NCI-H2171 (cell line): ENCODE results near the gene NLGN4Y.
A peak's percentile ranks its signal among the peaks of the same experiment; 100 is the strongest.

Experiments
- DNase-seq: peaks from one replicate; lab custom pipeline; 2025; lab: John Stamatoyannopoulos, UW

The NLGN4Y gene

DNA sequence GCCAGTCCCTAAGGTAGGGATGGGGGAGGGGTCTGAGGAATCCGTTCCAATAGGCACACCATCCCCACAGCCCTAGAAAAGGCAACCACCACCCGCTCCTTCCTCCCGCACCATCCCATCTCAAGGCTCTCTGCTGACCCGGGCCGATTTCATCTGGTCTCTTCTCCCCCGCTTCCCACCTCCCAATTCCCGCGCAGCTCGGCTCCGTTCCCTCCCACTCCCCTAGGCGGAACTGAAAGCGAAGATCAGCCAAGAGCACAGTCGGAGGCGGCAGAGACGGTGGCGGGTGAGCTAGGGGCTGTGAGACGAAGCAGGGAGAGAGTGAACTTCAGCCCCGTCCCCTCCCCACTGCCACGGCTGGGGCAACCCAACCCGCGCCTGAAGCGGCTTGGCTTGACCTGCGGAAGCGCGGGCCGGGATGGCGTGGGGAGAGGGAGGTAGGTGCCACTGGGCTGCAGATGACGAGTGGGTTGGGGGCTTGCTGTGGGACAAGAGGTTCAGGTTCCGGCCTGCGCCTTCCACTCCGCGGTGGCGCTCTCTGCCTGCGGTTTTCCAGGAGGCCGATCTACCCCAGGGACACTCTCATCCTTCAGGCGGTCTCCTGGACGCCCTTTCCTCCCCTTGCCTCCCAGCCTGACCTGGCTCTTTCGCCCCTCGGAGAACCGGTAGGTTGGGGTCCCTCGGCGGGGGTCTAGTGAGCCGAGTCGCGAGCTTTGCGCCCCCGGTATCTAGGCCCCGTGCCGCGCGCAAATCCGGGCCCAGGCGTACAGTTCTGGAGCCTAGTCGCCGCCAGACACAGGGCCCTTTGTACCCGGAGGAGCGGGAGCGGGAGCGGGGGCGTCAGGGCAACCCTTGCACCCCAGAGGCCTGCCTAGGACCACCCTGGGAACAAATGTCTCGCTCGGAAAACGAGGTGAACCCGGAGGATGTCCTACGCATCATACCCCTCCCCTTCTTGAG is at the start of gene NLGN4Y:
TSS of gene NLGN4Y (plus strand) at position 258 of the 960 bp plus-strand sequence. CDS start 97,591 bp downstream, outside the sequence.
- DNase-seq = peak; percentile 13

DNA sequence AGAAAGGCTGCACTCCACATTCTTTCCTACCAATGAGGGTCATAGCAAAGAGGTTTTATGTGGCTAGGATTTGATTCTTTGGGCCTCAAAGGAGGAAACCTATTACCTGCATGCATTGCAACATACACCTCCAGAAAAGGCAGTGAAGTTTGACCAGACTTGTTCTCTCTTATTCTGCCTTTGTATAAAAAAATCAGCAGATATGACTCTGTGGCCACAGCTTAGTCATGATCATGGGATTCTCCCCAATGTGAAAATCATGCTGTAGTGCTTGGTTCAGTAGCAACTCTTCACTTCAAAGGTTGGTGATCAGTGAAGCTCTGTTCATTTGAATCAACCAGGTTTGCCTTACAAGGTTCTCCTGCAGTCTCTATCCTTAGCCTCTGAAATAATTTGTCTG is 38.4 kb upstream of the NLGN4Y start:
- DNase-seq = no peak

GRCh38 chrY:14490226-14490625 is 34.1 kb upstream of the NLGN4Y start:
- no peak for DNase-seq

GRCh38 chrY:14498071-14498470 is 26.3 kb upstream of the NLGN4Y start:
- DNase-seq = no peak

GRCh38 chrY:14504592-14504991 is 19.7 kb upstream of the NLGN4Y start:
- no peak for DNase-seq

- no peak for DNase-seq
Measured at GRCh38 chrY:14522379-14522950, 1.9 kb upstream of the NLGN4Y start.

- no peak for DNase-seq
Measured at GRCh38 chrY:14523491-14524271, 648 bp upstream of the NLGN4Y start.

GRCh38 chrY:14525315-14525714 is 986 bp downstream of the NLGN4Y start:
- peak; percentile 8 for DNase-seq

GRCh38 chrY:14528361-14528760 is 4.0 kb downstream of the NLGN4Y start:
- no peak for DNase-seq

- no peak for DNase-seq
Measured at GRCh38 chrY:14536703-14537102, 12.4 kb downstream of the NLGN4Y start.

DNA sequence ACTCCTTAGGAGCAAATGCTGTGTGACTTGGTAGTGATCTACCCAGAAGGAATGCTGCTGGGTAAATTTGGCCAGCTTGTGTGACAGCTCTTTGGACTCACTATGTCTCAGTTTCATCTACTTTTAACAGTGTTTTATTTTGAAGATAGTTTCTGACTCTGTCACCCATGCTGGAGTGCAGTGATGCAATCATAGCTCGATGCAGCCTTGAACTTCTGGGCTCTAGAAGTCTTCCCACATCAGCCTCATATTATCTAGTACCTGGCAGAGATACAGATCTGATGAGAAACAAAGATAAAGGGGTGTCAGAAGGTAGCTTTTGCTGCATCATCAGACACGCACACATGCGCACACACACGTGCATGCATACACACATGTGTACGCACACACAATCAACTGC is 19.2 kb downstream of the NLGN4Y start:
- DNase-seq = no peak

- DNase-seq = no peak
Measured at GRCh38 chrY:14581294-14581693, 57.0 kb downstream of the NLGN4Y start.

DNA sequence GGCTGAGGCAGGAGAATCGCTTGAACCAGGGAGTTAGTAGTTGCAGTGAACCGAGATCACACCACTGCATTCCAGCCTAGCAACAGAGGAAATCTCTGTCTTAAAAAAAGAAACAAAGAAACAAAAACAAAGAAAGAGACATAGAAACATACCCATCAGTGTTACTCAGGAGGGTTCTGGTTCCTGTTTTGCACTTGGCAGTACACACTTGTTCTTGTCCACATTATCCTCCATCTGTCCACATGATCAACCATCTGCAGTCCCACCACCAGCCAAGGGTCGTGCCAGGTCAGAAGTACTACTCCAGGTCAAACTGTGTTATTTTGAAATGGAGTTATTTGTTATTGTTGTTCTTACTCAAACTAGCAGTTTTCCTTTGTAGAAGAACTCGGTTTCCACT is 62.4 kb downstream of the NLGN4Y start:
- no peak for DNase-seq

- DNase-seq = no peak
Measured at GRCh38 chrY:14601372-14601771, 77.0 kb downstream of the NLGN4Y start.

DNA sequence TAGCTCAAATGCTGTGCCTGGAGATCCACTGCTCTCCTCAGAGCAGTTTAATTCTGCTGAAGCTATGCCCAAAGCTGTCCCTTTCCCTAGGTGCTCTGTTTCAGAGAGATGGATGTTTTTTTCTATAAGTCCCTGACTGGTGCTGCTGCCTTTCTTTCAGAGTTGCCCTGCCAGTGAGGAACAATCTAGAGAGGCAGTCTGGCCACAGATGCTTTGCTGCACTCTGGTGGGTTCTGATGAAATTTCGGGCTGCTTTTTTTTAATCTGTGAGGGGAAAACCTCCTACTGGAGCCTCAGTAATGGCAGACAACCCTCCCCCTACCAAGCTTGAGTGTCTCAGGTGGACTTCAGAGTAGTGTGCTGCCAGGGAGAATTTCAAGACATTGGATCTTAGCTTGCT is 93.3 kb downstream of the NLGN4Y start:
- no peak for DNase-seq

DNA sequence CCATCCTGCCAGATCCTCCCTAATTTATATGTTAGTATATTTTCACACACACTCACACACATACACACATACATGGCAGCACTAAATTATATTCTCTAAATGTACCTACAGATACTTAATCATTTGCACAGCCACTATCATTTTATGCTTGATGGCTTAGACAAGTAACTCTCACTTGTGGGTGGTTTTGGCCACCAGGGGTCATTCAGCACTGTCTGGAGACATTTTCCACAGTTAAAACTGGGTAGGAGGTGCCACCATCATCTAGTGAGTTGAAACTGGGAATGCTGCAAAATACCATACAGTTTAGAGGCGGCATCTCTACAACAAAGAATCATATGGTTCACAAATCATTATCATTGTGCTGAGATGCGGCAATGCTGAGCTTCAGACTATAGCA is 94.2 kb downstream of the NLGN4Y start:
- no peak for DNase-seq

DNA sequence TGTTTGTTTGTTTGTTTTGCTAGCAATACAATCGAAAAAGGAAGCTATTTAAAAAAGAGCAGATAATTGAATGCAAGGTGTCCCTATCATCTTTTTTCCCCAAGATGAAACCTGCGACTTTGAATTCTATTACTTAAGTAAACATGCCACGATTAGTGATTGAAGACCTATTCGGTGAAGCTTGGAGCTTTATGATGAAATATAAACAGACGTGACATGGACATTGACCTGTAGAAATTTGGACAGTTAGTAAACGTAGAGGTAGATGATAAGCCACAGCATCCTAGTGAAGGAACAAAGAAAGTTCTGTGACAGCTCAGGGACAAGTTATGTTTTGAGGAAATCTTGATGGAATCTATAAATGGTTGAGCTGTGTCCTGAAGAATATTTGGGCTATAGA is 103.9 kb downstream of the NLGN4Y start:
- no peak for DNase-seq

DNA sequence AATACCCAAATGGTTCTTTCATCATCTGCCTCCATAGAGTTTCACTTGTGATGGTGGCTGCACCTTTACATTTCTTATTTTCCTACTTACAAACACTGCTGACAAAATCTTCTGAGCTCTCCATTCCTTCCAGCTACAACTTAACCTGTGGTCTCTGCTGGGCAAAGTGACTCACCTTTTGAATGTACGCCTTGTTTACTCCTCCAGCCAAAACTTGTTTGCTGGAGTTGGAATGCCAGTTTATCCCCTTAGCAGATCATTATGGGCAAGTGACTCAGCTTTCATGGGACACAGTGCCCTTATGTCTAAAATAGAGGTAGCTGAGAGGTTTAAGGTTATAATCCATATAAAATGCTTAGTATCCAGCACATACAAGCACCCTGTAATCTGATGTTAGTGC is 107.3 kb downstream of the NLGN4Y start:
- DNase-seq = no peak

DNA sequence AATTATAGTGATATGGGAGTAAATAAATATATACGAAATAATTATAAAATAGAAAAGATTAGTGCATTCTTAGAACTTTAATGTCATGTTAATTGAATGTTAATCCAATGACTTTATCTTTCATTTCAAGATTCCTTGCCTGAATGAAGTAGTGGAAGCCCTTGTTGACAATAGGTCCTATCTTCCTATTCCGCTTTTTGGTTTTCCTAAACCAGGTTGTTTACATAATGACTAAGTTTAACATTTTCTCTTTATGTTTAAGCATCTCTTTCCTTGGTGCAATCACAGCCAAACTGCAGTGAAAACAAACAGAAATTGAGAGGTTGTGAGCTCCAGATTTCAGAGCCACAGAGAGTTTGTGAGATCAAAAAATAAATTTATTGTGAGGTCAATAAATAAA is 109.4 kb downstream of the NLGN4Y start:
- no peak for DNase-seq

GRCh38 chrY:14634954-14635353 is 110.6 kb downstream of the NLGN4Y start:
- DNase-seq = no peak

DNA sequence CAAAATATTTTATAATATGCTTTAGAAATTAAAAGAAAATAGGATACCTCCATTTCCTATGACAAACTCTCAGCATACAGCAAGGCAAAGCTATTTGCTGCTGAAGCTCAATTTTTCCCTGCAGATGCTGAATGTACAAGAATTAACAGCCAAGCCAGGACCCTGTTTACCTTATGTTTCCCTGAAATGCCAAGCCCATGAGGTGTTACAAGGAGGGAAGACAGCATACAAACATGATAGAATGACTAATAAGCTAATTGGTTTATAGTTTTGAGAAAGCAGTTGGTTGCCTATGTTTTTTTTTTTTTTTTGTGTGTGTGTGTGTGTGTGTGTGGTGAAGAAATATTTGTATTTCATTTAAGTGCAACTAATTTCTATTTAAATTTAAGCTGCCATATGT is 113.2 kb downstream of the NLGN4Y start:
- DNase-seq = no peak

- no peak for DNase-seq
Measured at GRCh38 chrY:14641853-14642252, 117.5 kb downstream of the NLGN4Y start.
